Right renal cortex interstitium (tissue), 3 donors: ENCODE data around the gene FIBCD1. TPM values are rescaled to one million over a fixed set of nuclear protein-coding genes. Genes with fewer than 3 reads are reported as not detected.
A peak's percentile ranks its signal among the peaks of the same experiment; 100 is the strongest.

Source experiments
- DNase-seq, 3 donors: peaks; one replicate each; pipeline ENCODE4 v3.0.0-alpha.2; 2013; ENCODE audit warnings: low read depth in 3 of 3, low spot score in 2 of 3
- polyA plus RNA-seq, 3 donors: library from polyadenylated mRNA; unstranded; fragments of 120-200 nt; gene quantifications; one replicate each; pipeline ENCODE4 v1.2.1, GENCODE V29; 2013; ENCODE audit not compliant: insufficient read length in 3 of 3

The FIBCD1 gene
- polyA plus RNA-seq, 3 donors: 0.08 to 0.37 (median 0.33) TPM

- no peak for DNase-seq
Measured at GRCh38 chr9:130884111-130884531, 54.9 kb downstream of the FIBCD1 start.

GRCh38 chr9:130883479-130883878 is 55.6 kb downstream of the FIBCD1 start:
- no peak for DNase-seq

DNA sequence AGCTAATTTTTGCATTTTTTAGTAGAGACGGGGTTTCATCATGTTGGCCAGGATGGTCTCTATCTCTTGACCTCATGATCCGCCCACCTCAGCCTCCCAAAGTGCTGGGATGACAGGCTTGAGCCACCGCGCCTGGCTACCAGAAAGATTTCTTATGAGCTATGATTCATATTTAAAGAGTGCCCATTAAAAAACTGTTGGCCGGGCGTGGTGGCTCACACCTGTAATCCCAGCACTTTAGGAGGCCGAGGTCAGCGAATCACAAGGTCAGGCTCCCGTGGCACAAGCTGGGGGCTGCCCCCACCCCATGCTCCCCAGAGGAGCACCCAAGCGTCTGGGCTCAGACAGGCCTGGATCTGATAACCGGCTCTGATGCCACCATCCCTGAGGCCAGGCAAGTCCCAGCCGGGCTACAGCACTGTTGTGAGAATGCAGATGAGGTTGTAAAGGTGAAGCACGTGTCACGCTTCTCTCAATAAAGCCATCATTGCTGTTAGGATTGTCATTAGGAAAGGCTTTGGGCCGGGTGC is 56.3 kb downstream of the FIBCD1 start:
- DNase-seq: no peak

DNA sequence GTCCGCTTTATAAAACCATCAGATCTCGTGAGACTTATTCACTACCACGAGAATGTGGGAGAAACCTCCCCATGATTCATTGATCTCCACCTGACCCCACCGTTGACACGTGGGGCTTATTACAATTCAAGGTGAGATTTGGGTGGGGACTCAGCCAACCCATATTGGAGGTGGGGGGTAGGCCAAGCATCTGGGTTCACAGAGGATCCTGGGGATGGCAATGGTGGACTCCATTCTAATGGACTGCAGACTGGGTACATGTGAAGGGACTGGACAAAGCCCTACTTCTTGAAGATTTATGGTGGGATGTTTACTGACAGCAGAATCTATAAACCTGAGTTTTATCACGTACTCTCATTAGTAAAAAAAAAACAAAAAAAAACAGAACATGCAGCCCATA is 57.5 kb downstream of the FIBCD1 start:
- no peak for DNase-seq

- no peak for DNase-seq
Measured at GRCh38 chr9:130880599-130881220, 58.3 kb downstream of the FIBCD1 start.

- DNase-seq: no peak
Measured at GRCh38 chr9:130879863-130880411, 59.1 kb downstream of the FIBCD1 start.

- DNase-seq: no peak
Measured at GRCh38 chr9:130878295-130878694, 60.8 kb downstream of the FIBCD1 start.

DNA sequence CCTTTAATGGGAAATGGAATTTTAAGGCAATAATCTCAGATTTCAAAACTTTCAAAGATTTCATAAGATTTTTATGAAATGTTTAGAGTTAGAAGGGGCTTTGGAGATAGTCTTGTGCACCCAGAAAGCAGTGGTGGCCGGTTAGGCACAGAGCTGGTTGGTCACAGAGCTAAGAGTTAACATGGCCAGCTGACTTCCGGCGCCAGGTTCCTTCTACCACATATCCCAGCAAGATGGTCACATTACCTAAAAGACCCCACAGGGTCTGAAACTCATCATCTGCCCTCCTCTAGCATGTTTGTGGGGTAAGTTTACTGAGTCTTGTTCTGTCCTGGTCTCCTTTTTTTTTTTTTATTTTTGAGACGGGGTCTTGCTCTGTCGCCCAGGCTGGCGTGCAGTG is 61.7 kb downstream of the FIBCD1 start:
- no peak for DNase-seq

DNA sequence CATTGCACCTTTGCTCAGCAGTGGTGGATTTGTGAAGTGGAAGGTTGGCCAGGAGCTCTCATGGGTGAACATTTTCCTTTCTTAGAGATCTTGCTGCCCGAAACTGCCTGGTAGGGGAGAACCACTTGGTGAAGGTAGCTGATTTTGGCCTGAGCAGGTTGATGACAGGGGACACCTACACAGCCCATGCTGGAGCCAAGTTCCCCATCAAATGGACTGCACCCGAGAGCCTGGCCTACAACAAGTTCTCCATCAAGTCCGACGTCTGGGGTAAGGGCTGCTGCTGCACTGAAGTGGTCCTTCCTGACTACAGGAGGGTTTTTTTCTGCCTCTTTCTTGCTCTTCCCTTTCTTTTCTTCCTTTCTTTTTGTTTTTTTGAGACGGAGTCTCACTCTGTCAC is 64.3 kb downstream of the FIBCD1 start:
- no peak for DNase-seq

- no peak for DNase-seq
Measured at GRCh38 chr9:130873966-130874365, 65.1 kb downstream of the FIBCD1 start.

DNA sequence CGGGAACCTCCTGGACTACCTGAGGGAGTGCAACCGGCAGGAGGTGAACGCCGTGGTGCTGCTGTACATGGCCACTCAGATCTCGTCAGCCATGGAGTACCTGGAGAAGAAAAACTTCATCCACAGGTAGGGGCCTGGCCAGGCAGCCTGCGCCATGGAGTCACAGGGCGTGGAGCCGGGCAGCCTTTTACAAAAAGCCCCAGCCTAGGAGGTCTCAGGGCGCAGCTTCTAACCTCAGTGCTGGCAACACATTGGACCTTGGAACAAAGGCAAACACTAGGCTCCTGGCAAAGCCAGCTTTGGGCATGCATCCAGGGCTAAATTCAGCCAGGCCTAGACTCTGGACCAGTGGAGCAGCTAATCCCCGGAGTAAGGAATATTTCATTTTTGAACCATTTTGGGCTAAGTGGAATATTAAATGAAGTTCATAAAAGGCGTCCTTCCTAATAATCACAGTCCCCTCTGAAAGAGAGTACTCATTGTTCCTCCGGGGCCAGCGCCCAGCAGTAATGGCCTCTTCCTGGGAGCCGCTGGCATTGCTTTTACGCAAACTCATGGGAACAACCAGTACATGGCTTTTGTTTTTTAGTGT is 66.0 kb downstream of the FIBCD1 start:
- no peak for DNase-seq

- no peak for DNase-seq
Measured at GRCh38 chr9:130872508-130872907, 66.5 kb downstream of the FIBCD1 start.

GRCh38 chr9:130872093-130872492 is 67.0 kb downstream of the FIBCD1 start:
- DNase-seq: no peak

GRCh38 chr9:130871395-130872062 is 67.5 kb downstream of the FIBCD1 start:
- no peak for DNase-seq

GRCh38 chr9:130870491-130871381 is 68.3 kb downstream of the FIBCD1 start:
- no peak for DNase-seq

DNA sequence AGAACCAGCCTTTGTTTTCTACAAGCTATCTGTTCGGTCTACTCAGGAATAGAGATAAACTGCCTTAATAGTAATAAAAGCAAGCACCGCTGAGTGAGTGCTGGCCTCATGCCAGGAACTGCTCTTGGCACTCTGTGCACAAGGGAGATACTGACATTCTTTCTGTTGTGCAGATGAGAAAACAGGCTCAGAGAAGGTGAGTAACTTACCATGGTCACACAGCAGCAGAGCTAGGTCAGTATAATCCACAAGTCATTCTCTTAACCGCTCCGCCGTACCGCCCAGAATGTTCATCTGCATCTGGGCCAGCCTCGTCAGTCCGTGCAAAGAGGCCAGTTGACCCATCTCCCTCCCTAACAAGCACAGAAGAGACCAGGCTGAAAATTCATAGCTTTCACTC is 69.8 kb downstream of the FIBCD1 start:
- no peak for DNase-seq

- DNase-seq: no peak
Measured at GRCh38 chr9:130868230-130868629, 70.8 kb downstream of the FIBCD1 start.

DNA sequence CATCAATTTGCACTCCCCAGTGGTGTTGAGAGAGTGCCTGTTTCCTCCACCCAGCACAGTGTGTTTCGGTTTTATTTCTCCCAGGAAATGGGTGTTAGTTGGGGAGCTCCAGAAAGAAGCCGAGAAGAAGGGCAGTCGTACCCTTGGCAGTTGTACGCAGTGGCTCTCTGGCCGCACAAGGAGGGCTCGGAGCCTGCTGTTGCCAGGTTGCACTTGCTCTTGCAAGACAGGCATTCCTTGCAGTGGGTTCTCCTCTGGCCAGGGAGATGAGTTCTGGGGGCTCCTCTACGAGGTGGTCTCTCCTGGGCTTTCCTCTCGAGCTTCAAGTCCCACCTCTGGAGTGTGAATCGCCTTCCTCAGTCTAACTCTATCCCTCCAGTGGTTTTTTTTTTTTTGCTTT is 71.5 kb downstream of the FIBCD1 start:
- DNase-seq: no peak

DNA sequence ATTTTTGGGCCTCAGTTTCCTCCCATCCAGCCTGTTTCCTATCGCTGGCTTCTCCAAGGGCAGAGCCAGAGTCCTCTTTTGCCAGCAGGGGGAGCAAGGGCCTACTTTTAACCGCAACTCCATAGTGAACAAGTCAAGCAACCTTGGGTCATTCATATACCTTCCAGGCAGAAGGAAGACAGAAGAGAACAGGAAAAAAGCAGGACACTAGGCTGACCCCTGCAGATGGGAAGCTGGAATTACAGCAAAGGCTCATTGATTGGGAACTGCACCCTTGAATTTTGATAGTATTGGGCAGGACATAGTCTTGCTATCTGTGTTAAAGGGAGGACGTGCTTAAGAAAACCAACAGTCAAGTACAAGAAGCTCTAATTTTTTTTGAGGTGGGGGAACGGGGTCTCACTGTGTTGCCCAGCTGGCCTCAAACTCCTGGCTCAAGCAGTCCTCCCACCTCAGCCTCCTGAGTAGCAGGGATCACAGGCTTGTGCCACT is 72.5 kb downstream of the FIBCD1 start:
- peak; percentile 45 to 76 (median 68) for DNase-seq

DNA sequence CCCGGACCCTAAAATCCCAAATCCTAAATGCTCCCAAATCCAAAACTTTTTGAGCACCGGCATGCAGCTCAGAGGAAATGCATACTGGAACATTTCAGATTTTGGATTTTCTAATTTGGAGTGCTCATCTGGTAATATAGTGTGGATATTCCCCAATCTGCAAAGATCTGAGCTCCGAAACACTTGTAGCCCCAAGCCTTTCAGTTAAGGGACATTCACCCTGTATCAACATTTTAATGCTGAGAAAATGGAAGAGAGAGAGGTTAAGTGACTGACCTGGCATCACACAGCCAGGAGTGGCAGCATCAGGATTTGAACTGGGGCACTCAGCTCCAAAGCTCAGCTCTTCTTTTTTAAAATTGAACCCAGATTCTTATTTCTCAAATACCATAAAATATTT is 73.1 kb downstream of the FIBCD1 start:
- DNase-seq: no peak
